Activated CD8-positive, alpha-beta memory T cell treated with anti-CD3 and anti-CD28 coated beads, Interleukin-2, amount 50 U/mL, for 24 hours (primary cell): ENCODE data around the gene TEX30.

Experiments
- DNase-seq: peaks from one replicate; pipeline ENCODE4 v3.0.0-alpha.2; 2020; ENCODE audit errors: extremely low read depth

TEX30 gene

DNA sequence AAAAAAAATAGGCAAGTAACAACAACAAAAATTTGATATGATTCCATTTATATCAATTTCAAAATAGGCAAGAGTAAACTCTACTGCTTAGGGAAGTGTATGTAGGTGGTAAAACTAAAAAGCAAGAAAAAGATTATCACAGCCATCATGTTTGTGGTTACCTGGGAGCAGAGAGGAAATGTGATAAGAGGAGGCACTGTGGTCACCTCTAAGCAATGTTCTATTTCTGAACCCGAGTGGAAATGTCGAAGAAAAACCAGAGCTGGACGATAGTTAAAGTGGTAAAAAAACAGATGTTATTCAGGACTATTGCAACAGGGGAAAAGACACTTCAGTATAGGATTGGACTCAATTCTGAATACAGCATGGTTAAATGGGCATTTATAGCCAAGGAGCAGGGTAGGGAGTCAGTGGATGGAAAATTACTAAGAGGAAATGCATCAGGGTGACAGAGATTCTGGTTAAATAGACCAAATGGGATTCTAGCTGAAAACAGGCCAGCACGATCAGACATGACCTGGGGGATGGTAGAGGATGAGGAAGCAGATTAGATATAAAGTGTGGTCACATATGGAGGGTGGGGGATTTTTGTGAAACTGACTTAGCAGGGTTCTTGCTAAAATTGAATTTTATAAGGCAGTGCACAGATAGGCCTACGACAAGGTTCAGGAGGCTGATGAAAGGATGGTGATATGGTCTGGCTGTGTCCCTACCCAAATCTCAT lies 6.0 kb upstream of the TEX30 start:
- DNase-seq: no peak

DNA sequence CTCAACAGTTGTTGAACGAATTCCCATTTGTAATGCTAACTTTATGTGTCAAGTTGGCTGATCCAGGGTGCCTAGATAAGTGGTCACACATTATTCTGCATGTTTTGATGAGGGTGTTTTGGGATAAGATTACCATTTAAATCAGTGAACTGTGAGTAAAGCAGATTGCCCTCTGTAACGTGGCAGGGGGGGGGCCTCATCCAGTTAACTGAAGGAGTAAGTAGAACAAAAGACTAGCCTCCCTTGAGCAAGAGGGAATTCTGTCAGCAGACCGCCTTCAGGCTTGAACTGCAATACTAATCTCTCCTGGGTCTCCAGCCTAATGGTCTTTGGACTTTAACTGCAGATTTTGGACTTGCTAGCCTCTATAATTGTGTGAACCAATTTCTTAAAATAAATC lies 4.2 kb upstream of the TEX30 start:
- DNase-seq: no peak

DNA sequence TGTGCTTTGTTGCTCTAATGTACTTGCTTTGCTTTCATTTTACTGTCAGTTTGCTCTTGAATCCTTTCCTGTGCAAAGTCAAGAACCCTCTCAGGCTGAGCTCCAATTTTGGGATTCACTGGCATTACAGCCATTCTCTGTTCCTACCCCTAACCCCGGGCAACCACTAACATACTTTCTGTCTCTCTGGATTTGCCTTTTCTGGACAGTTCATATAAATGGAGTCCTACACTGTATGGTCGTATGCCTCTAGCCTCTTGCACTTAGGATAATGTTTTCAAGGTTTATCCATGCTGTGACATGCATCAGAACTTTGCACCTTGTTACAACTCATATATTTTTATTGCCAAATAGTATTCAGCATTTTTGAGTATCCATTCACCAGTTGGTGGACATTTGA lies 2.7 kb upstream of the TEX30 start:
- DNase-seq: no peak

DNA sequence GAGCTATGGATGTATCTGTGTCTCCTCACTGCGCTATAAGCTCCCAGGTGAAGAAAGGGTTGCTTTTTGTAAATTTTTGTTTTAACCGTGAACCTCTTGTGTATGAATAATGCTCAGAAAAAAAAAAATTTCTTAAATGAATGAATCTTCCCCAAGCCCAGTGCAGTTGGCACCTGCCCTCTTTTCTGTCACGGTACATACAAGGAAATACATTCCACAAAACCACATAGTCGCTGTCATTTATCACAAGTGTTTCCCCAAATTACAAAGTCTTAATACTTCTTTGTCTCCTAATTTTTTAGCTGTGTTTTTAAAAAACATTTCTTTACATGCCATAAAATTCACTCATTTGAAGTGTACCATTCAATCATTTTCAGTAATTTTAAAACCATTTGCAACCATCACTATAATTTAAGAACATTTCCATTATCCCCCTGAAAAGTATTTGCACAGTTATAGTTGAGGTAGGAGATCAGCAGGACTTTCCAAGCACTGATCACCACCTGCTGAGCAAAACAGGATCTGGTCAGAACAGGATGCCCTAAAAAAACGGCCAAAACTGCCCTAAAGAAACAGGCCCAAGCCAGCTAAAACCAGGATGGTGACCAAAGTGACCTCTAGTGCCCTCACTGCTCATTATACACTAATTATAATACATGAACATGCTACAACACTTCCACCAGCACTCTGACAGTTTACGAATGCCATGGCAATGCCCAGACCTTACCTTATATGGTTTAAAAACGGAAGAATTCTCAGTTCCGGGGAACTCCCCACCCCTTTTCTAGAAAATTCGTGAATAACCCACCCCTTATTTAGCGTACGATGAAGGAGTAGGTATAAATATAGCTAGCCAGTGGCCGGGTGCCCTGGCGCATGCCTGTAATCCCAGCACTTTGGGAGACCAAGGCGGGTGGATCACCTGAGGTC lies 1.3 kb upstream of the TEX30 start:
- no peak for DNase-seq

DNA sequence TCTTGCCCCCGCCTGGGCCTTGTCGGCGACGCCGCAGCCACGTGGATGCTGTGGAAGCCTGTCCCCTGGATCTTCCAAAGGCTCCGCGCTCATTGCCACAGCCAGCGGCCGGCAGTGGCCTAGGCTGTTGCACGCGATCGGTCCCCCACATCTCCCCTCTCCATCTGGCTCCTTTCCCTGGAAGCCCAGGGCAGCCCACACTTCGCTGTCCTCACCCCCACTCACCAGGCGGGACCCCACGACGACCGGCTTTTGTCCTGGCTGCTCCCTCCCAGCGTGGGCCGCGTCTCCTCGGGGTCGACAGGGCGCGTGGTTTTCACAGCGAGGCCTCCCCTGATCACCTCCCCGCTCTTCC lies 605 bp upstream of the TEX30 start:
- no peak for DNase-seq

DNA sequence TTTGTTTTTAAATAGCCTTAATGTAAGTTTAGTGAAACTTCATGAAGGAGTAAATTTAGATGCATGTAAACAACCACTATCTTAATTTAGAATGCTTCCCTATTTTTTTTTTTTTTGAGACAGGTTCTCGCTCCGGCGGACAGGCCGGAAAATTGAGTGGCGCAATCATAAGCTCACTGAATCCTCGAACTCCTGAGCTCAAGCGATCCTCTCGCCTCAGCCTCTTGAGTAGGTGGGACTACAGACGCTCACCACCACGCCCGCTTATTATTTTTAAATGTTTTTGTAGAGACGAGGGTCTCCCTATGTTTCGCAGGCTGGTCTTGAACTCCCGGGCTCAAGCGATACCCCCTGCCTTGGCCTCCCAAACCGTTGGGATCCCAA lies 1.6 kb downstream of the TEX30 start:
- DNase-seq: no peak

DNA sequence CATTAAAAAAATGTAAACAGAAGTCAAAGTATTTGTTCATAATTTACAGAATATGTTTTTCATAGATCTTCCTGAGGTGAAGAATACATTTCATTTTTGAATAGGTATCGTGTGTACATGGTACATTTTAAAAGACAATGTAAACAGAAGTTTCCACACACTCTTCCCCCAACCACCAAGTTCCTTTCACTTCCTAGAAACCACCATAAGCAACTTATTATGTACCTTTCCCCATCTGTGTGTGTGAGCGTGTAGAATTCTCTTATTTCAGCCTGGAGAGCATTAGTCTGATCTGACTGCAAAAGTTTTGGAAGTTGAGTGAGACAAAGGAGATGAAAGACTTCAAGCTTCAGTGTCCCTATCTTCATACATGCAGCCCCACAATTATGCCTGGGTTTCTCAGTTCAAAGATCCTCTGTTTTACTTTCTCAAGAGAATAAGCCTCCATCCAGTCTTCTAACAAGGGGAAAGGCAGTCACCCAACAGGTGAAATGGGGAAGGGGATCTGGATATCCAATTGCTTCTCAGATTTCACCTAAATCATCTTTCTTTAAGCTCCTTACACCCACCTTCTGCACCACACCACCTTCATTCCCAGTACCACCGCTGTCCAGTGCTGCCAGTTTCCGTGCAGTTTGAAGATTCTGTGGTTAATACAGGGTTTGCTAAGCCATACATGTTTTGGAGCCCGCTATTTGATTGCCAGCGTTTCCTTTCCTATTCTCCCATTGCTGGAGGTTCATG lies 2.1 kb downstream of the TEX30 start:
- no peak for DNase-seq

DNA sequence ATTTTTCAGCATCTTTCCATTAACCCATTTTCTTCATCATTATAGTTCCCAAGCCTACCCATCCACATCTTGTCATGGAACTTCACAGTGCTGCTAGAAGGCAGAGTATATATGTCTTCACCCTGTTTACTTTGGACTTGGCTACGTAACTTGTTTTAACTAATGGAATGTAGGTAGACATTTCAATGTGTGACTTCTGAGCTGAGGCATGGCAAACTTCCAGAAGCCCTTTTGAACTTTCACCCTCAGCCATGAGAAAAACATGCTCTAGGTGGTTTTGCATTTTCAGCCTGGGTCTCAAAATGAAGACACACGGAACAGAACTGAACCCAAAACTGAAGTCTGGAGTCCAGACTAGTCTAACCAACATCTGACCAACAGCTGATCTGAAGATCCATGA lies 3.2 kb downstream of the TEX30 start:
- DNase-seq: no peak

DNA sequence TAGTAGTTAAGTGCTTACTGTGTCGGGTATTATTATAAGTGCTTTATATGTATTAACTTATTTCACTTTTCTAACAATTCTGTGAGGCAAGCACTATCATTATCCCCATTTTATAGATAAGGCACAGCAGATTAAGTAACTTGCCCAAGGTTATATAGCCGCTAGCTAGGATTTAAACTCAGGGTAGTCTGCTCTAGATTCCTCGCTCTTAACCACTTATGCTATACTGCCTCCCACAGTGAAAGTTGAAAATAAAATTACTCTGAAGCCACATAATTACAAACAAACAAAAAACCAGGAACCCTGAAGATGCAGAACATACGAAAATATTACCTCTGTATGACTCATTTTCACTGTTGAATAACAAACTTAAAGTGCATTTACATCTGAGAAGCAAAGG lies 3.9 kb downstream of the TEX30 start:
- no peak for DNase-seq

DNA sequence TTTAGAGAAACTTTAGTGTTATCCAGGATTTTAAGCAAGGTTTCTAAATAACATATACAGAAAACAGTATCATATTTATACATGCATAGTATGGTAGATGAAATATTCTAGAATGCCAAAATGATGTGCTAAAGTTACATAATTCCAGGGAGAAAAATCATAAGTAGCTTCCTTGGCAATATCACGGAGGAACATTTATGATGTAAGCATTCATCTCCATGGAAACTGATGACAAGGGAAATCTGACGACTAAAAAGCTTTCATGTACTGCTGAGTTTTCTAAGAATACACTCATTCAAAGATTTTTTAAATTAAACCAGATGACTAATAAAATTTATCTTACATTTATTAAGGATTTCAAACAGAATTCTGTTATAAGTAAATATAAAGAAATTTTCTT lies 4.7 kb downstream of the TEX30 start:
- no peak for DNase-seq

DNA sequence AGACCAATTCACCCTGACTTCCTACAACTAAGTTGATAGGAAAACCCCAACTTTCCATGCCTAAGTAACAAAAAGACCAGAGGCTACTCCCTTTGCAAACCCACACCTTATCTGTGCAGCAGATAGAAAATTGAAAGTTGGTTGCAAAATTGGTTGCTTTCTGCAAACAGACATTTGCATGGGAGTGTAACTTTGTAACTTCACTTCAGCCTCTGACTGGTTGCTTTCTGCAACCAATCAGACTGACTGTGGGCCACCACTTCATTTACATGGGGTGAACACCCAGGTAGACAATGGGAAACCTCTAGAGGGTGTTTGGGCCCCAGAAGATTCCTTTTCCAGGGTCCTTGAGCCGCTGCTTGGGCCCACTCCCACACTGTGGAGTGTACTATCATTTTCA lies 9.8 kb downstream of the TEX30 start:
- DNase-seq: no peak

DNA sequence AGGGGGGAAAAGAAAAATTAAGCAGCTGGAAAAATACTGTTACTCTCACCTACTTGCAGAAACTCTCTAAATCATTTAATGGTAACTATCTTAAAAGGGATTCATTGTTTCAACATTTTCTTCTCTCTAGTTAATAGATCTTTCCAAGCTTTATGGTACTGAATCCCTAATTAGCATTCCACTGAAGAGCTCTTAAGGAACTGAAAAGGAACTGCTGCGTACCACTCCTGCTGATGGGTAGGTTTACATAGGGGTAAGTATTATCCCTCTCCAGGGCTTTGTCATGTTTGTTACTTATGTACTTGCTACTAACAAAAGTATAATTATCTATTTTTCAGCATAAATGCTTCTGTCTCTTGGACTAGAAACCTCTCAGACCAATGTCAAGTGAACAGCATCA lies 12.5 kb downstream of the TEX30 start:
- DNase-seq: no peak

DNA sequence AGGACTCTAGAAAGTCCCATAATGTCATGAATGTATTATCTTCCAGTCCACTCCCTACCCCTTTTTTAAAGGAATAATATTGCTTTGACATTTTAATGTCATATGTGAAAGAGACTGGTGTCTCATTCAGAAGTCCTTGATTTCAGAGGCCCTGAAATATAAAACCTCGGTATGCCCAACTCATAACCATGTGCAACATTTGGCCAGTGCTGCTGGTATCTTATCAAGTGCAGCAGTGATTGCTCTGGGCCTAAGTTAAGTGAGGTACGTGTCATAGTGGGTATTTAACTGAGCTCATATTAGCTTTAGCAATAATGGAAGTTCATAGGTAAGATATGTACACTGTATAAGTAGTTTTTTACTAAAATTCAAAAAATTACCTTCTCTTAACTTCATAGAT lies 14.7 kb downstream of the TEX30 start:
- no peak for DNase-seq

DNA sequence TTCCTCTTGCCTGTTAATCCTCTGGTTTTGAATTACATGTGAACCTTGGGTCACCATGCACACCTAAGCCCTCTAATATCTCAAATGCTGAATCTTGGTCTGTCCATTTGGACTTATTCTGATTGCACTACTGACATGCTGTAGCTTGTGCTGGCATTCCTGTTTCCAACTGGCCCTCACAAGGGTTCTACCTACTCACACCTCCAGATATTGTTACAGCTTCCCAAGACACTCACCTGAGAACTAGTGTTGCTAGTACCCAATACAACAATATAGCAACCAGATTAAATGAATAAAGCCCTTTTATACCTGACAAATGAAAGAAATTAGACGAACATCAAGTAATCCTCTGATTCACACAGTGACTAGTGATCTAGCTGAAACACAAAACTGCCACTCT lies 16.6 kb downstream of the TEX30 start:
- DNase-seq: no peak

DNA sequence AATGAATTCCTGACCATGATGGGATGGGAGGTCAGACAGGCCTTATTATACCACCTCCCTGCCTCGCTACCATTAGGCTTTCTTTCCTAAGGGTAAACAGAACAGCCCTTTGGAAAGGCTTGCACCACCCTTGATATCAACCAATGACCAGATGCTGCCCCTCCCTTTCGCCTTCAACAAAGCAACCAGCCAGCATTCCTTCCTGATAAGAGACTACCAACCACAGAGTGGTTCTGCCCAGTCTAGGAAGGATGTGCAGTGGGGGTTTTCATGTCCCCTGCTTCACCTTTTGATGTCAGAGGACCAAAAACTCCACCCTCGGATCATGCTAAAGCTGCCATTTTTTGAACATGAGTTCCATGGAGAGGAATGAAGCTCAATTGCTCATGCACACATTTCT lies 21.7 kb downstream of the TEX30 start:
- DNase-seq: no peak

DNA sequence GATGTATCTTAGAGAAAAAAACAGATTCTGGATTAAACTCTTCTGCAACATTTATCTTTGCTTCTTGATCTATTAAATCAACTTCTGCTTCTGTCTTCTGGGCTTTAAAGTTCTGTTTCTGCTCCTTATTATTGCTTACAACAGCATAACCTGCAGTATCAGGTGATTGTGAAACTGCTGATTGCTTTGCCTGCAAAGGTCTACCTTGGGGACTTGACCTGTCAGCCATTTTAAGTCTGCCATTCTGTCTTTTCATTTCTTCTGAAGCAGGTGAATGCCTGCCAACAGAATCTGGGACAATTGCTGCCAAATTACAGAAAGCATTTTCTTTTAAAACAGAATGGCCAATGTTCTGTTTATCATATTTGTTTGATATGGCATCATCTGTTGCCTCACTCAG lies 31.1 kb downstream of the TEX30 start:
- no peak for DNase-seq

DNA sequence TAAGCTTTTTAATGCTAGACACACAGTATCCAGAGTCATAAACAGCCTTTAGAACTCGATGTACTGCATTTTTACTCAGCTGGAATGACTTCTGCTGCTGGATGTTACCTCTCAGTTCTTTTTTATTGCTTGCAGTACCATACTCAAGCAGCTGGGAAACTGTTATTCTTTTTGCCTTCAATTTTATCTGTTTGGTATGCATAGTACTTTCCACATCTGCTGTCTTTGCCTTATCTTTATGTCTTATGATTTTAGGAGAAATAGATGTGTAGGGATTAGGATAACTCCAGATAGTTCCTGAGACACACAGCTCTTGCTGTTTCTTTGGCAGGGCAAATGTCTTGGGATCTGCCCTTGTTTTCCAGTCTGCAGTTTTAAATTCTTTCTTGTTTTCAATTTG lies 31.5 kb downstream of the TEX30 start:
- no peak for DNase-seq

DNA sequence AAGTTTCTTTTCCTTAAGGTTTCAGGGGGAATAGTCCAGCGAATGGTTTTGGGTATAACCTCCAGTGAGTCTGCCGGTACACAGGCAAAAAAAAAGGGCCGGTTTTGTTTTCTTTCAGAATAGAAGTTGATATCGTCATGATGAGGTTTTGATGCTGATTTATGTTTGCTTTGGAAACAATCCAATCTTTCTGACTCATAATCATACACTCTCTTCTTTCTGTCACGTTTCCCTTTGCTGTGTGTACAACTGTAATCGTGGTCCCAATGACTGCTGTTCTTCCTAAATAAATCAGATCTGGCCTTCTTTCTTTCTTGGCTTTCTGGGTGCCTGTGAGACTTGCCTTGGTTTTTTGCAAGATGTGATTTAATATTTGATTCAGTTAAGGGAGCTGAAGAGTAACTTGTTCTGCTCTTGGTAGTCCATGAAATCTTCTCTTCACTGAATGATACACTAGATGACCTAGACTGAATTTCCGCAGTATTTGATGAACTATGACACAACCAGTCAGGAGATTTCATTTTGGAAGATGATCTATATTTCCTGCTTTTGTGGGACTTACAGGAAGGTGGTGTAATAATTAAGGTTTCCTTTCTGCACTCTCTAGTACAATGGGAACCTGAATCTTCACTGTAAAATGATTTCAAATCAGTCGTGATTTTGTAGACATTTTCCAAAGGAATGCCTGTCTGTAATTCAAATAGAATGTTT lies 43.9 kb downstream of the TEX30 start:
- no peak for DNase-seq

DNA sequence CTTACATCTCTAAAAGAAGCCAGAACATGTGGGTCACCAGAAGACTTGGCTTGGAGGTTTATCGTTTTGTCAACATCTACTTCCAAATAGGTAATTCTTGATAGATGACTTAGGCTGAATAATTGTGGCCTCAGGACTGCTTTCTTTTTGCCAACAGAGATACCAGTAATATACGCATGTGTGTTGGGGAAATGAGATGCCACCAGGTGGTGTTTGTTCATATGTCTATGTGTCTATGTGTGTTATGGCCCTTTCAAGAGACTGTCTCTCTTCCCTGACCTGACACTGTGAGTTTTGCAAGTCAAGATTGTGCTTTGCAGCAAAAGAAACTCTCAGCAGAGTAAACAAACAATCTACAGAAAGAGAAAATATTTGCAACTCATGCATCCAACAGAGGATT lies 47.2 kb downstream of the TEX30 start:
- no peak for DNase-seq

DNA sequence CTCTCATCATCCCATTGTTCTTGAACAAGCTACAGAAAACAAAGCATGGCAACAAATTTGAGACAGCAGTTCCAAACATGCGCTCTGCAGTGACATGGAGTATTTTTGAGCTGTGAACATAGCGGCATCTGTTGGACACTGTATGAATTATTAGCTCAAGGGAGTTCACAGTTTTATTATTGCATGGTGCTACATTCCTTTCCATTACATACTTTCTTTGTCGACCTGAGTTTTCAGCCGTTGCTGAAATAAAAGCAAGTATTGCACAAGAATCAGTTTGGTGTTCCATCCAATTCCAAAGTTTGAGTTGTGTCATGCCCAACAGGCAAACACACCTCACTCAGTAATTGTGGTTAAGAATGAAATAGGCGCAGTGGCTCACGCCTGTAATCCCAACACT lies 48.7 kb downstream of the TEX30 start:
- DNase-seq: no peak

DNA sequence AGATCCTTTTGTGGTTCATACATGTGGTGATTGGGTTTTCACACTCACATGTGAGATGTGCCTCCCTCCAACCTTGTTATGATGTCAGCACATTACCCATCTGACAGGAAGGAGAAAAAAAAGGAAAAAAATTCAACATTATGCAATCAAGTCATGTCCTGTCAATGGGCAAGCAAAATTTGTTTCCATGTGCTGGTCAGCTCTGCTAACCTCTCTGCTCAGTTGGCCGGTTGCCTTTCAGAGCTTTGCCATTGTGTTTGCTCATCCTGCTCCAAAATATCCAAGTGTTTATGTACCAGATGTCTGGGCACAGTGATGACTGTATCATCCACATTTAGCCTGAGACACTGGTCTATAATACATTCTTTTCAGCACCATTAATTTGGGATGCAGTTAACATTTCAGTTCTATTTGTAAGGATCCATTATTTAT lies 51.8 kb downstream of the TEX30 start:
- DNase-seq: no peak

DNA sequence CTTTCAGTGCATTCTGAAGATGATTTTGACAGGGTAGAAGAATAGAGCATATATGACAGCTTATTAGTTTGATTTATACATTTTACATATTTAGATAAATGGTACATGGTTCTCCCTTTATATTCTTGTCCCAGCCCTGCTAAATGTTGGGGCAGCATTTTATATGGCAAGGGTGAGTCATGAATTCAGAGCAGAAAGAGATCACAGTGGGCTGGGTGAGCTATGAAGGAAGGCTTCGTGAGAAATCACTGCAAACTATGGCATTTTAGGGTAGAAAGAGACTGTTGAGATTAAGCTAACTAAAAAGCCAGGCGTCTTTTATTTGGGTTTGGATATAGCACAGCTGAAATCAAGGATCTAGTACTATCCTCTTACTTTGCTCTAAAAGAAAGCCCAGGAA lies 54.8 kb downstream of the TEX30 start:
- DNase-seq: no peak
